ENCODE results near the gene PRH2. TPM values are rescaled to one million over a fixed set of nuclear protein-coding genes. Genes with fewer than 3 reads are reported as not detected.

The PRH2 gene
- total and polyA plus RNA-seq, 9 of the 15 experiments (the other 6 are each of a cell fraction or from before 2014, with no cell fraction given), result 0.18 to 0.81 (median 0.24) TPM; not detected in 6

- TF ChIP-seq ZNF431 (CRISPR knock-in tag; IDR thresholded peaks at IDR 0.05) (no peak), NFIC (IDR thresholded peaks at IDR 0.05) (no peak), SFPQ (IDR thresholded peaks at IDR 0.05; ENCODE audit: low read depth, low read length) (no peak)
These were observed 38.4 kb downstream of the PRH2 start (continued) for GRCh38 chr12:10967409-10967808.

- Histone ChIP-seq H3K27me3 (ENCODE audit: control insufficient read depth in 2 of 2, insufficient read depth in 2 of 2, low read length in 2 of 2) (no peaks in the 10 kb centered on the region), H3K4me1 (replicated peaks in 1 of 2; ENCODE audit: control insufficient read depth in 2 of 2, insufficient read depth in 2 of 2, low read length in 2 of 2) (no peaks in the 10 kb centered on the region; a peak in 1 of 5 replicates), H3K4me3 (no peak overlapping the region), H3K79me2 (ENCODE audit: control insufficient read depth, insufficient read depth, low read length) (no peaks in the 10 kb centered on the region; the same call in 2 of the 3 replicates), H3K9me1 (ENCODE audit: control insufficient read depth, insufficient read depth, low read length) (no peaks in the 10 kb centered on the region), H2AFZ (ENCODE audit: low read depth, low read length) (no peak overlapping the region), H4K20me1 (replicated peaks; ENCODE audit: control insufficient read depth, insufficient read depth, low read length) (no peaks in the 10 kb centered on the region), H3K27ac (ENCODE audit: extremely low read depth, low read depth, low read length) (no peak overlapping the region), H3K36me3 (ENCODE audit: control insufficient read depth, insufficient read depth, low read length) (no peaks in the 10 kb centered on the region), H3K9me3 (replicated peaks; ENCODE audit: control insufficient read depth, insufficient read depth, low read depth, low read length) (no peaks in the 10 kb centered on the region), H3K9ac (ENCODE audit: insufficient read depth in 1 of 2, low read depth in 2 of 2, low read length in 2 of 2) (no peak overlapping the region), H3K4me2 (ENCODE audit: insufficient read depth, low read length) (no peak overlapping the region)
- DNase-seq (ENCODE audit: extremely low read depth in 1 of 4, low spot score in 3 of 4) (no peak), ATAC-seq (no peak), FAIRE-seq (no peak)
- intact Hi-C loops (cut with micrococcal nuclease) (no loop called here), in situ Hi-C loops (cut with MboI) (no loop called here)
- WGBS (ENCODE audit: insufficient coverage, low coverage, missing lambda C conversion rate), result 87% methylated on average over 12 of the region's 15 CpGs
- ChIA-PET POLR2A (no interaction called here), CTCF (ENCODE audit: low intra/inter-chr PET ratio) (no interaction called here)
- BruUV-seq (replicated peaks), result no TSS peak
- TF ChIP-seq TEAD4 (IDR thresholded peaks at IDR 0.05; ENCODE audit: low read length), result no peak
- TF ChIP-seq TEAD4 (CRISPR knock-in tag; IDR thresholded peaks at IDR 0.05; ENCODE audit: borderline replicate concordance), result no peak
- TF ChIP-seq GTF2B (IDR thresholded peaks at IDR 0.05; ENCODE audit: extremely low read depth, insufficient read length), result no peak
- no peak for TF ChIP-seq WHSC1 (IDR thresholded peaks at IDR 0.05; ENCODE audit: low read length)
- TF ChIP-seq TAL1 (IDR thresholded peaks at IDR 0.05), result no peak
- TF ChIP-seq THRB (CRISPR knock-in tag; conservative IDR thresholded peaks at IDR 0.05), result no peak
- TF ChIP-seq ZFPM2 (CRISPR knock-in tag; IDR thresholded peaks at IDR 0.05), result no peak
- no peak for TF ChIP-seq VEZF1 (CRISPR knock-in tag; IDR thresholded peaks at IDR 0.05)
- no peak for TF ChIP-seq TOE1 (IDR thresholded peaks at IDR 0.05; ENCODE audit: borderline replicate concordance)
- TF ChIP-seq TOE1 (CRISPR knock-in tag; IDR thresholded peaks at IDR 0.05; ENCODE audit: borderline replicate concordance, low read depth), result no peak
- no peak for TF ChIP-seq EHMT2 (IDR thresholded peaks at IDR 0.05)
- TF ChIP-seq MECOM (CRISPR knock-in tag; IDR thresholded peaks at IDR 0.05), result no peak
- no peak for TF ChIP-seq TRIM28 (IDR thresholded peaks at IDR 0.05)
- TF ChIP-seq HMGN3 (IDR thresholded peaks at IDR 0.05; ENCODE audit: borderline replicate concordance, extremely low read depth, insufficient read length, low read depth, low read length), result no peak
These were observed 39.9 kb downstream of the PRH2 start for GRCh38 chr12:10968765-10969456.

Data from K562 (cell line).